ENCODE results near the gene CPNE9.

CPNE9 gene

GRCh38 chr3:9742560-9742959 is 38.9 kb downstream of the CPNE9 start:
- Histone ChIP-seq H2AFZ (ENCODE audit: low read depth) (no peak overlapping the region), H3K36me3 (ENCODE audit: insufficient read depth) (no peaks in the 10 kb centered on the region)

DNA sequence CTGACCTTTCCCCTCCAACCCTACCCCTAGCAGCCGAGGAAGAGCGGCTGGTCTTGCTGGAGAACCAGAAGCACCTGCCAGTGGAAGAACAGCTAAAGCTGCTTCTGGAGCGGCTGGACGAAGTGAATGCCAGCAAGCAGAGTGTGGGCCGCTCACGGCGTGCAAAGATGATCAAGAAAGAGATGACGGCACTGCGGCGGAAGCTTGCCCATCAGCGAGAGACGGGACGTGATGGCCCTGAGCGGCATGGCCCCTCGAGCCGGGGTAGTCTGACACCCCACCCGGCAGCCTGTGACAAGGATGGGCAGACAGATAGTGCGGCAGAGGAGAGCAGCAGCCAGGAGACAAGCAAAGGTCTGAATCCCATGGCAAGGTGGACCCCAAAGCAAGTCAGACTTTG is 39.9 kb downstream of the CPNE9 start:
- no peaks in the 10 kb centered on the region for H3K36me3 ChIP-seq (ENCODE audit: insufficient read depth)
- no peak overlapping the region for H3K4me3 ChIP-seq (IDR thresholded peaks at IDR 0.05; ENCODE audit: insufficient read depth, low read depth, low read length)
- H3K9ac ChIP-seq = no peak overlapping the region
- no peak overlapping the region for H3K27ac ChIP-seq
- H3K4me1 ChIP-seq (ENCODE audit: low read depth, poor library complexity, severe bottlenecking) = no peaks in the 10 kb centered on the region
- no peaks in the 10 kb centered on the region for H3K27me3 ChIP-seq (ENCODE audit: insufficient read depth, low read depth)
- TF ChIP-seq, protein P1, sequence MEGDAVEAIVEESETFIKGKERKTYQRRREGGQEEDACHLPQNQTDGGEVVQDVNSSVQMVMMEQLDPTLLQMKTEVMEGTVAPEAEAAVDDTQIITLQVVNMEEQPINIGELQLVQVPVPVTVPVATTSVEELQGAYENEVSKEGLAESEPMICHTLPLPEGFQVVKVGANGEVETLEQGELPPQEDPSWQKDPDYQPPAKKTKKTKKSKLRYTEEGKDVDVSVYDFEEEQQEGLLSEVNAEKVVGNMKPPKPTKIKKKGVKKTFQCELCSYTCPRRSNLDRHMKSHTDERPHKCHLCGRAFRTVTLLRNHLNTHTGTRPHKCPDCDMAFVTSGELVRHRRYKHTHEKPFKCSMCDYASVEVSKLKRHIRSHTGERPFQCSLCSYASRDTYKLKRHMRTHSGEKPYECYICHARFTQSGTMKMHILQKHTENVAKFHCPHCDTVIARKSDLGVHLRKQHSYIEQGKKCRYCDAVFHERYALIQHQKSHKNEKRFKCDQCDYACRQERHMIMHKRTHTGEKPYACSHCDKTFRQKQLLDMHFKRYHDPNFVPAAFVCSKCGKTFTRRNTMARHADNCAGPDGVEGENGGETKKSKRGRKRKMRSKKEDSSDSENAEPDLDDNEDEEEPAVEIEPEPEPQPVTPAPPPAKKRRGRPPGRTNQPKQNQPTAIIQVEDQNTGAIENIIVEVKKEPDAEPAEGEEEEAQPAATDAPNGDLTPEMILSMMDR (conservative IDR thresholded peaks at IDR 0.05; ENCODE audit: low read depth, low read length) = no peak
- H2AFZ ChIP-seq (ENCODE audit: low read depth) = no peak overlapping the region
- no peaks in the 10 kb centered on the region for H3K79me2 ChIP-seq (ENCODE audit: insufficient read depth, low read depth)
- H3K4me2 ChIP-seq = no peak overlapping the region
- no peaks in the 10 kb centered on the region for H4K20me1 ChIP-seq (ENCODE audit: insufficient read depth)

More at GRCh38 chr3:9742560-9742959, 38.9 kb downstream of the CPNE9 start:
- no peak overlapping the region for H3K4me3 ChIP-seq (IDR thresholded peaks at IDR 0.05; ENCODE audit: insufficient read depth, low read depth, low read length)
- no peak overlapping the region for H3K4me2 ChIP-seq
- no peaks in the 10 kb centered on the region for H3K79me2 ChIP-seq (ENCODE audit: insufficient read depth, low read depth)
- H3K27me3 ChIP-seq (ENCODE audit: insufficient read depth, low read depth) = no peaks in the 10 kb centered on the region
- no peak overlapping the region for H3K9ac ChIP-seq
- H3K27ac ChIP-seq = no peak overlapping the region
- TF ChIP-seq, protein P1 (conservative IDR thresholded peaks at IDR 0.05; ENCODE audit: low read depth, low read length) = no peak
- no peaks in the 10 kb centered on the region for H4K20me1 ChIP-seq (ENCODE audit: insufficient read depth)
- H3K4me1 ChIP-seq (ENCODE audit: low read depth, poor library complexity, severe bottlenecking) = no peaks in the 10 kb centered on the region

DNA sequence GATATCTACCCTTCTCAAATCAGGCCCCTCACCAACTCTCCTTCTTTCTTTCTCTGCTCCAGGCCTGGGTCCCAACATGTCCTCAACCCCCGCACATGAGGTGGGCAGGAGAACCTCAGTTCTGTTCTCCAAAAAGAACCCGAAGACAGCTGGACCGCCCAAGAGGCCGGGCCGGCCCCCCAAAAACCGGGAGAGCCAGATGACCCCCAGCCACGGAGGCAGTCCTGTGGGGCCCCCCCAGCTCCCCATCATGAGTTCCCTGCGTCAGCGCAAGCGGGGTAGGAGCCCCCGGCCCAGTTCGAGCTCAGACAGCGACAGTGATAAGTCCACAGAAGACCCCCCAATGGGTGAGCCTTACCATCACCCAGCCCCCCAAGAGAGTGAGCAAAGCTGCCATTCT is 40.5 kb downstream of the CPNE9 start:
- Histone ChIP-seq H3K79me2 (ENCODE audit: insufficient read depth, low read depth) (no peaks in the 10 kb centered on the region), H3K4me1 (ENCODE audit: low read depth, poor library complexity, severe bottlenecking) (peaks cover 2% of the 10 kb centered on the region), H2AFZ (ENCODE audit: low read depth) (no peak overlapping the region), H3K27ac (no peak overlapping the region), H3K4me3 (IDR thresholded peaks at IDR 0.05; ENCODE audit: insufficient read depth, low read depth, low read length) (no peak overlapping the region), H3K36me3 (ENCODE audit: insufficient read depth) (no peaks in the 10 kb centered on the region), H3K4me2 (no peak overlapping the region), H3K27me3 (ENCODE audit: insufficient read depth, low read depth) (no peaks in the 10 kb centered on the region), H4K20me1 (ENCODE audit: insufficient read depth) (no peaks in the 10 kb centered on the region), H3K9ac (no peak overlapping the region)
- TF ChIP-seq, protein P1 (conservative IDR thresholded peaks at IDR 0.05; ENCODE audit: low read depth, low read length) = no peak

GRCh38 chr3:9745521-9745920 is 41.9 kb downstream of the CPNE9 start:
- Histone ChIP-seq H3K9ac (no peak overlapping the region), H3K27ac (no peak overlapping the region), H3K4me2 (no peak overlapping the region), H4K20me1 (ENCODE audit: insufficient read depth) (no peaks in the 10 kb centered on the region), H3K36me3 (ENCODE audit: insufficient read depth) (no peaks in the 10 kb centered on the region), H3K4me3 (IDR thresholded peaks at IDR 0.05; ENCODE audit: insufficient read depth, low read depth, low read length) (no peak overlapping the region), H3K4me1 (ENCODE audit: low read depth, poor library complexity, severe bottlenecking) (peaks cover 4% of the 10 kb centered on the region), H3K79me2 (ENCODE audit: insufficient read depth, low read depth) (no peaks in the 10 kb centered on the region), H3K27me3 (ENCODE audit: insufficient read depth, low read depth) (no peaks in the 10 kb centered on the region), H2AFZ (ENCODE audit: low read depth) (no peak overlapping the region)
- TF ChIP-seq, protein P1 (conservative IDR thresholded peaks at IDR 0.05; ENCODE audit: low read depth, low read length) = no peak
